Stimulated activated CD8-positive, alpha-beta memory T cell treated with anti-CD3 and anti-CD28 coated beads, Interleukin-15, amount 100 ng/mL, for 4 hours (primary cell): ENCODE results near the gene RIGI.
"Not testable (repeated sequence)": the region's sequence is repeated elsewhere in the genome, so short reads cannot be mapped to it uniquely, and the experiment has no call there.

ENCODE experiments used
- DNase-seq, 2 donors: peaks; one replicate each; pipeline ENCODE4 v3.0.0-alpha.2; 2020; ENCODE audit warnings: low read depth in 2 of 2

RIGI gene

GRCh38 chr9:32526041-32526706 is at the start of gene RIGI:
TSS of gene RIGI (minus strand) at chr9:32526196. CDS start at chr9:32526166, 30 bp downstream.
- DNase-seq, result peak; percentile 56 to 71

- DNase-seq, result no peak
Measured at GRCh38 chr9:32574858-32575257, 48.9 kb upstream of the RIGI start.

DNA sequence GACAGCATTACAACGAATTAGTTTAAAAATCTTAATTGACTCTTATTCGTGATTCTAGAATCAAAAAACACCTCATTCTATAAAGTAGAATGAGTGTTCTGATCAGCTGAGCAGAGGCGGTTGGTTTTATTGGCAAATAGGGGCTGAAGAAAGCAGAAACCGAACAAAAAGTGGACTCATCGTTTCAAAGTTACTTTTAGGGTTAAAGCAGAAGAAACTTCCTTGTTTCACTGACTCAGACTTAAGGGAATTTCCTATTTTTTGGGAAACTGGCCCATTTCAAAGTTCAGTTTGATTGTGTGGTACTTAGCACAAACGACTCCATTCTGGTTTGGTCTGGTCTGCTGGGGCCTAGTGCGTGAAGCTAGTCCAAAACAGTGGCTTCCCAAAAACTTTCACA is 47.8 kb upstream of the RIGI start:
- no peak for DNase-seq

DNA sequence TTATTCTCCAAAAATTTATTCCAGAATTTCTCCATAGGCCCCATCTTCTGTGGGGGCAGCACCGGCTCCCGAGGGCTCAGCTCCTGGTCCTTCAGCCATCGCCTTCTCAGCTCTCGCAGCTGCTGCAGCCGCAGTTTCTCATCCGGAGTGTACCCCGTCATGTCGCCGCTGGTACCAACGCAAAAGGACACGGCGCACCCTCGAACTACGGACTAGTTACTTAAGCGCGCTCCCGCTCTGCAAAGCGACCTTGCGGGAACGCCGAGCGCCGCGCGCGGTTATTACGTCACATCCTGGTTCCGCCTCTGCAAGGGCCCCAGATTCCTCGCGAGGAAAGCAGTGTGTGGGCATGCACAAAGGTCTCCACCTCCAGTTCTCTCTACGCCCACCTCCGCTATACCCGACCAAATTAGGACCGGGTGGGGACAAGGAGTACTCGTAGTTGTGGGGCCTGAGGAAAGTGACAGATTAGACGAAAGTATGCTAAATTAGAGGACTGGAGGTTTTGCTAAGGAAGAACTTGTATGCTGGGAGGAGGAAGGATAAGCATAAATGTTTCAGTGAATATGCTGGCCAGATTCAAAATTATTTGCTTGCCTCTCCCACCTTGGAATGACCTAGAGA is 47.0 kb upstream of the RIGI start, which contains the start of gene NDUFB6:
Gene NDUFB6, minus strand, starts transcription at position 260 of the 624 bp plus-strand sequence. Its CDS starts 99 bp downstream, at position 161.
- DNase-seq, result peak; percentile 91 to 93

DNA sequence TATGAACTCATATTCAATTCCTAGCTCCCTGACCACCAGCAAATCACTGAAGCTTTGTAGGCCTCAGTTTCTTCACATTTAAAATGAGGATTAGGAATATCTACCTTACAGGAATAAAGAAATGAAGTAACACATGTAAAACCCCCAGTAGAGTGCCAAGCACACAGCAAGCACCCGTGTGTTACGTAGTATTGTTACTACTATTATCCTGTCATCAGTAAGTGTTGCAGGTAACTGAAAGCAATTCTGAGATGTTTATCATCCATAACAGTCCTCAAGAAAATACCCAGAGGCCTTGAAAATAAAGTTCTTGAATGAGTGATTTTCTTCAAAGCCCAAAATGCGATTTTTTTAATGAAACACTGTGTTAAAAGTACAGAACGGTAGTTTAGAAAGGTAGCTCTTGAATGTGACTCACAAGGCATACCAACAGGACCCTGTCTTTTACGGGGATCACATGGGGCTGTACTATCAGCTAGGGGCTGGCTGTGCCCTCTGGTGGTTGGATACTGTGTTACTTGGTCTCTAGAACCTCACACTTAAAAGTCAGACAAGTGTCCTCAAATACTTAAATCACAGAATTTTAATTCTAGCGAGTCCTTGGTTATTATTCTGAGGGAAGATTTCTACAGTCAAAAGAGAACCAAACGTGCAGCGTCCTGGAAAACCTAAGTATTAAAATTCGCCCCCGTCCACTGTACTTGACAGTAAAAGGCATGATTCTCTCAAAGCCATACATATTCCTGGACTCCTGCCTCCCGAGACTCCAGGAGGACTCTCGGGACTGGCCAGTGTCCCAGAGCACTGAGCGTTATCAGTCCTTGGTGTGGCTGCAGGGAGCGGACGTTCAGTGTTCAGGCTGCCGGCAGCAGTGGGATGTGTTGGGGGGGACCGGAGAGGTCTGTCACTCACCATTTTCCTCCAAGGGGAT is 46.2 kb upstream of the RIGI start:
- DNase-seq, result peak; percentile 32 to 70

DNA sequence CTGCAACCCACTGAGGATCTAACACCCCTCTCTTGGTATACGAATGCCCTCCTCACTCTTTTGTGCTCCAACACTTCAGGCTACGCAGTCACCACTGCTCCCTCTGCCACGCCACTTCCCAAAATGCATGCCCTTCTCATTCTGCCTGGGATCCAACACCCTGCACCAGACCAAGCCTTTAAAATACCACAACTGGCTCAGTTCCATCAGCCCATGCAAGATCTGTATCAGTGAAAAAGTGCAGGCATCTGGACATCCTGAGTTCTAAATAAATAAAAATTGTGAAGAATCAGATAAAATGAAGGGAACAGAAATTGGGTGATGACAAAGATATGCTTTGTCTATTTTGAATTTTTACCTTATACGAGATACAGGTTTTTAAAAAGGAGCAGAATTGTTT is 44.3 kb upstream of the RIGI start:
- DNase-seq, result no peak

DNA sequence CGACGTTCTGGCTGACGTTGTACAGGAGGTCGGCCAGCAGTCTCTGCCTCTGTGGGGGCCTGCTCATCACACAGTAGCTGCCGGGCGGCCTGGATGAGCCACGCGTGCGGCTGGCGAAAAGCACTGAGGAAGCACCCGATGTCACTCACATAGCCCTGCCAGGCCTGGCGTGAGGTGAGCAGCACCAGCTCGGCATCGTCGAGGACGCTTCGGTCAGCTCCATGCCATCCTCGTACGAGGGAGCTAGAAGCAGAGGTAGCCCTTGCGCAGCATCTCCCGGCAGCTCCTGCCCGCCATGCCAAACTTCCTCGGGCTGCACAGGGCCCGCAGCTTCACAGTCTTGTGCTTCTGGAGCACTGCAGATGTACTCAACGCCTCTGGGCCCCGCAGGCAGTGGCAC is 40.8 kb upstream of the RIGI start:
- DNase-seq, result no peak

DNA sequence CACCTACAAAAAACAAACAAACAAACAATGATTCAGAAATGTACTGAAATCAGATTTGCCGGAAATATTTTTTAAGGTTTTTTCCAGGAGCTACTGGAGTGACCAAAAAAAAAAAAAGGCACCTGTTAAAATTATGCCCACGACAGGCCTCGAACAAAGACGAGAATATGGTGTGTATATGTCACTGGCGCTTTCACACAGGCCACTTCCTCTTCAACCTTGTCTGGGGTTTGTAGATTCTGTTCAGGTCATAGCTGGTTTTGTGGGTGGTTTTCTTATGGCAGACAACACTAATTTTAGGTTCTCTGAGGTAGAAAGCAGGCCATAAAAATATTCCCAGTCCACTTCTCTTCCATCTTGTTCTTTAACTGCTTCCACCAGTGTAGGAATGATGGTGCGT is 40.0 kb upstream of the RIGI start:
- DNase-seq, result no peak

DNA sequence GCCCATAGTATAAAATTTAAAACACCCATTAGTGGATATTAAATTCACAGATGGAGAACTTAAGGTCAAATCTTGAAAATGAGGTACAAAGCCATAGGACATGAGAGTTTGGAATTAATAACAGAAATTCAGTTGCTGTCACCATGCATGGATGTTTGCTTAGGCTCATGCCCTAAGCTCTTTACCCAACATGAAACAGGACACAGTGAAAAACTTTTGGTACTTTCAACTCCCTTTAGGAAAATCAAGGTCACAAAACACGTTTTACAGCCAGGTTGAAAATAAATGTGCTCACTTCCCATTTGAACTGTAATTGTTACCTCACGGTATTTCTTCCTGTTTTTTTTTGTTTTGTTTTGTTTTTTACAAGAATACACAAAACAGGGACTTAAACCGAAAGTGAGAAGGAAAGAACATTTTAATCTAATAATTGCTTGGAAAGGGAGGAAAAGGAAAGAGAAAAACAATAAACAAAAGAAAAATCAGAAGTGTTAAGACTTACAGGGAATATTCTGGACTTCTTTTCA is 32.5 kb upstream of the RIGI start:
- DNase-seq, result no peak

- no peak for DNase-seq
Measured at GRCh38 chr9:32554591-32554990, 28.6 kb upstream of the RIGI start.

DNA sequence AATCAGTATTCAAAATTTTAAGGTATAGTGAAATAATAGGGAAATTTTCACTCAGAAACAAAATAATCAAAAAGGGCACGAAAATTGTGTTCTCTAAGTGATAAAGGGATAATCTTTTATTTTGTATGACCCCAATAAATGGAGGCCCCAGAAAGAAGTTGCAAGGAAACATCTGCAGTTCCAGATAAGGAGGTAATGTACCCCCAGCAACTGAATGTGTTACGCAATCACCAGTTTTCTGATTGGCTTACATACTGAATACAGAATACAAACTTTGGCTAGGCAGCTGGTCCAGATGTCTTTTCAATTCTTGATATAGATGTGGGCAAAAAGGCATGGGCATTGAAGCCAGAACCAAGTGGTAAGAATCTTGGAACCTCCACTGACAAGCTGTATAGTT is 28.1 kb upstream of the RIGI start:
- no peak for DNase-seq

- DNase-seq, result peak; percentile 82
Measured at GRCh38 chr9:32552172-32552872, 26.3 kb upstream of the RIGI start, which contains the start of the genes SMIM27 and TOPORS. TSS of gene SMIM27 (plus strand) at chr9:32552327. CDS start at chr9:32552435, 108 bp downstream. TSS of gene TOPORS (minus strand) at chr9:32552586. CDS start at chr9:32552436, 150 bp downstream.

- DNase-seq, result peak in 1 of 2 donors; percentile 7
Measured at GRCh38 chr9:32551276-32552051, 25.5 kb upstream of the RIGI start.

DNA sequence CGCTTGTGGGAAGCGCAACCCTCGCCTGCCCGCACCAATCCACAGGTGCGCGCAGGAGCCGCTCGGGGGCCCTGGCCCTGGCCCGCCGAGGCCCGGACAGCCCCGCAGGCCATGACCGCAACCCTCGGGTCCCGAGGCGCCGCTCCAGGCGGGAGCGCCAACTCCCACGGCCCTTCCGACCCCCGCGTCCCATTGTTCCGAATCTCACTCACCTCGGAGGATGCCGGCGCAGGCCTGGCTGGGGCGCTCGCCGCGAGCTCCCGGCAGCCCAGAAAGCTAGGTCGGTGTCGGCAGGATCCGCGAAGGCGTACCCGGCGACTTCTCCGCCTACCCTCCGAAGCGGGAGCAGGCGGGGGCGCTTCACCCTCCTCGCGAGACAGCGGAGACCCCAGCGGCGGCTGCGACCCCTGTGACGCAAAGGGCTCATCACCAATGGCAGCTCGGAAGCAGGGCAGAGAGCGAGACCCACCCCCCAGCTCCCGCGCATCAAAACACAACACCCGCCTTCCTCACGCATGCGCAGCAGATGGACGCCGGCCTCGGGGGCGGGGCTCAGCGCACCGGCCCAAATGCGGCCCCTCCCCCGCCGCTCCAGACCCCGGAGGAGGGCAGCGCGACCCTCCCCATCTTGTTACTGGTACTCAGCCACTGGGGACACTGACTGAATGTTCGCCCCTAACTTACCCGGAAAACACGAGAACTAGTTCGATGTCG is 24.7 kb upstream of the RIGI start:
- peak; percentile 90 to 93 for DNase-seq

DNA sequence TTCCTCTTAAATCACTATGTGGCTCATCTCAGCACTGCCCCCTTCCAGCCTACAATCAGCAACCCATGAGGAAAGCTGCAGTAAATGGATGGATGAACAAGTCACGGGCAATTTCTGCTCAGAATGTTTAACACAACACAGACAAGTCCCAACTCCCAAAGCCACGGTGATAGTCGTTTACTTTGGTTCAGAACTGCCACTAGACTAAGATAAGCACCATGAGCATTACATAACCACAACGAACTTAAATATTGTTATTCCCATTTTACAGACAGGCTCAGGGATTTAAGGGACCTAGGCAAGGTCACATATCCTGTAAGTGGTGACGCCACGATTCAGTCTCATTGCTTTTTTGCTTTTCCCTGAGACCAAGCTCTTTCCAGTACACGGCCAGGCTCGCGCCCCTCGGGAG is 24.2 kb upstream of the RIGI start:
- DNase-seq, result no peak

DNA sequence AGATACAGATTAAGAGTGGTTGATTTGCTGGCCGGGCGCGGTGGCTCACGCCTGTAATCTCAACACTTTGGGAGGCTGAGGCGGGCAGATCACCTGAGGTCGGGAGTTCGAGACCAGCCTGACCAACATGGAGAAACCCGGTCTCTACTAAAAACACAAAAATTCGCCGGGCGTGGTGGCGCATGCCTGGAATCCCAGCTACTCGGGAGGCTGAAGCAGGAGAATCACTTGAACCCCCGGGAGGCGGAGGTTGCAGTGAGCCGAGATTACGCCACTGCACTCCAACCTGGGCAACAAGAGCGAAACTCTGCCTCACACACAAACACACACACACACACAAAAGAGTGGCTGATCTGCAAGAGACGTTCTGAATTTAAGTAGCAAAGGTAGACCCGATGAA is 22.2 kb upstream of the RIGI start:
- DNase-seq, result not testable (repeated sequence)

GRCh38 chr9:32545884-32546283 is 19.9 kb upstream of the RIGI start:
- no peak for DNase-seq

- no peak for DNase-seq
Measured at GRCh38 chr9:32543047-32543446, 17.1 kb upstream of the RIGI start.

DNA sequence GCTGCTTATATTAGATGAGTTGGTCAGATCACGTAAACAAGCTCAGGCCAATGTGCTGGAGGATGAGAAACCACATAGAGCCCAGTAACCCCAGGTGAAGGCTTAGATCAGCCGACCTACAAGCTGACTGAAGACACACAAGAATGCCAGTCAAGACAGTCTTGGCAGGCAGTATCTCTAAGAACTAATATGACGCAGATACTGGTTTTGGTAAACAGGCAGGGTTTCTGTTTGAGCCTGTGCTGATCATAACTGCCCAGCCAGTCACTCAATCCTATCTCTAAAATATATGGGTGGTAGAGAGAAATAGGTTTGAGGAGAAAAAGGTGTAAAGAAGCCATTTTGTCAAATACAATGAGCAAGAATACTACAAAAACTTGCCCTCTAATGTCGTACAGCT is 7.8 kb upstream of the RIGI start:
- DNase-seq, result no peak

DNA sequence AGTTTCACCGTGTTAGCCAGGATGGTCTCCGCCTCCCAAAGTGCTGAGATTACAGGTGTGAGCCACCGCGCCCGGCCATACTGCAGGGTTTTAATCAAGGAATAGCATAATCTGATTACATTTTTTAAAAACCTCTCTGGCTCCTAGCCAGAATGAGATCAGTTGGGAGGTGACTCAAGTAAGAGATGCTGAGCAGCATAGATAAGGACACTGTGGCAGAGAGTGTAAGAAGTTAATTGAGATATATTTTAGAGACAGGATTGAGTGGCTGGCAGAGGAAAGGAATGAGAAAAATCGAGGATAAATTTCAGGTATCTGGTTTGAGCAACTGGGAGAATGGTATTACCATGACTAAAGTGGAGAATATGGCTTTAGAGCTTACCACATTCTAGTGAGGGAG is 7.3 kb upstream of the RIGI start:
- DNase-seq, result no peak
